Fibroblast of gingiva (primary cell): ENCODE results near the gene AMBRA1.
A peak's percentile ranks its signal among the peaks of the same experiment; 100 is the strongest.

Source experiments
- DNase-seq: peaks from one replicate; pipeline ENCODE4 v3.0.0-alpha.2; 2011; ENCODE audit warnings: low read depth

The AMBRA1 gene

DNA sequence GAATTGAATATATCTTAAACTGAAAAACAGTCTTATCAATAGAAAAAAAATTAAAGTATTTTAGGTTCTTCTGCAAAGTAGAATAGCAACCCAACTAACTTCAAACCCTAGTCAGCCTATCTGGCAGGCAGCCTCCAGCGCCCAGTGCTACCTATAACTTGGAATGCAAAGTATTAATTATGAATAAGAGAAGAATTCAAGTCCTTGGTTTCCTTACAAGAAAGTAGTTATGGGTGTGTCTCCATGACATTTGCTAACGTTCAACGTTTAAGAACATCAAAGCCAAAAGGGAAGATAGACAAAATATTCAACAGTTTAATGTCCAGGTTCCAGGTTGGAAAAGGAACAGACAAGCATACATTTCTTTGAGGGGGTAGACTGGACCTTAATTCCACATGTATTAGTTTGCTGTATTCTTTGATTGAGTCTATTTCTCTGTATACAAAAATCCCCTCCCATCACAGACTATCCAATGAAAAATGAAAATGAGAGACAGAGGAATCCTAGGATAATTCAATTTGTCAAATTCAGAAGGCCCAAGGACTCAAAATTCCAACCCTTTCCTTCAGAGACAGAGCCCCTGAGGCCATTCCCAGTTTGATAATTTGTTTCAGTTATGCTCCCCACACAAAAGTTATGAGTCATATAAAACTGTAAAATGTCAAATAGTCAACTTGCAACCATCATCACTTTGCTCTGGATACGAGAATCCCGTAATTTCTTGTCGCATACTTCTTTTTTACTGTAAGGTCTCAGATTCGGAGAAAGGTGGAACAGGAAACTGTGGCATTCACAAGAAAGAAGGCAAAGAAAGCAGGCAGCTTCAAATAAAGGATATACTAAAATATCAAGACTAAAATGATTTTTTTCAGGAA, 118.5 kb downstream of the AMBRA1 start:
- no peak for DNase-seq

GRCh38 chr11:46472662-46472994, 121.2 kb downstream of the AMBRA1 start:
- no peak for DNase-seq

DNA sequence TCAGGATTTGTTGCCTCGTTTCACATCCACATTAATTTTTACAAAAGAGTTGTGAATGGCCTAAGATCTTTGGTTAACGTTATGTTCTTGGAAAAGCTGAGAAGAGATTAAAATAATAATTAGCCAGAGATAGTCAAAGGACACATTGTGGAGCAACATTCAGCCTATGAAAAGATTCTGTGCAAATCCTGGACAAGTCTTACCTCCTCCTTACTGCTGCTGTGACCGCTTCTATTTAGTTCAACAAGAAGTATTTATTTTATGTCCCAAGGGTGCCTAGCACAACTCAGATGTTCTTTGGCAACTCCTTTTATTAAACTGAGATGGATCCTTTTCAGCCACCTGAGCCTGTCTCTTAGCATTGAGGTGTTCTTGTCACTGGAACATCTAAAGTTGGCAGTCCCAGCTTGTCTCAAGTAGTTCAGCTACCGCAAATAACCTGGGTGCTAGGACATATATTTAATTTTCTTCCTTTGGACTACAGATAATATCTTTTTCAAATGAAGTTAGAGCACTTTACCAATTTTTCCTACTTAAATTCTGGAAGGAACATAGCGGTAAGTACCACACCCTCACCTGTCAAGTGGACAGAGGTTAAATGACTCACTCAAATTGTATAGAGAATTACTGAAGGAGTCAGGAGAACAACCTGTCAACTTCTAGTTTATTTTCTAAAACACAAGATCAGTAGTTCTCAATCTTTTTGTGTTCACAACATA, 121.7 kb downstream of the AMBRA1 start:
- peak; percentile 6 for DNase-seq

GRCh38 chr11:46469926-46470325, 123.9 kb downstream of the AMBRA1 start:
- no peak for DNase-seq

- no peak for DNase-seq
Observed at GRCh38 chr11:46465683-46466082, 128.1 kb downstream of the AMBRA1 start.

GRCh38 chr11:46463701-46464421, 130.0 kb downstream of the AMBRA1 start:
- no peak for DNase-seq

DNA sequence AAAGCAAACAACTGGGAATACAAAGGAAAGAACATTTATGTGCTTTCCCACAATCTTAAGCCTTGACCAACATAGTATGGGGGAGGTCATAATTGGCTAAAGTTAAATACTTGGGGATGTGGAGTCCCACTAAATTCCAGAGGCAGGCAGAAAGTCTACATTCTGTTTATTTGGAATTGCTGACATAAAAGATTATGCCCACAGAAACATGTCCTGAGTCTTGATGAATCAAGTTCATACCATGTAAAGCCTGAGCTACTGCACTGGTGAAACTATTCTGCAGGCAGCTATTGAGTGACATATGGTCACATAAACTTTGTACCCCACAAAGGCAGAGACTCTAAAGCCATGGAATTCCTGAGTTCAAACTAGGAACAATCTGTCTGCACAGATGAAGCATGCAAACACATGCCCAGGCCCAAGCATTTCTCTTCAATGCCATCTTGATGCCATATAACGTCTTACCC, 132.3 kb downstream of the AMBRA1 start:
- DNase-seq = no peak

DNA sequence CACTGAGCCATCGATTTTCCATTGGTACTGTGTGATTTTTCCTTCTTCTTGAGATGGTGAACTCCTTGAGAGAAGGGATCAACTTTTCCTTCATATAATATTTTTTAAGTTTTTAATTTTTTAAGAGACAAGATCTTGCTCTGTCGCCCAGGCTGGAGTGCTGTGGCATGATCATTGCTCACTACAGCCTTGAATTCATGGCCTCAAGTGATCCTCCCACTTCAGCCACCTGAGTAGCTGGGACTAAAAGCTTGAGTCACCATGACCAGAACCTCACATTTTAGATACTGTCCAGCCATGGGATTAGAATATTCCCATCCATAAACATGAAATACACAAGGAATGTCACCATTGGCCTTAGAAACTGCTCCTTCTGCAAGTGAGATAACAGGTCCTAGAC, 135.3 kb downstream of the AMBRA1 start:
- DNase-seq = no peak

DNA sequence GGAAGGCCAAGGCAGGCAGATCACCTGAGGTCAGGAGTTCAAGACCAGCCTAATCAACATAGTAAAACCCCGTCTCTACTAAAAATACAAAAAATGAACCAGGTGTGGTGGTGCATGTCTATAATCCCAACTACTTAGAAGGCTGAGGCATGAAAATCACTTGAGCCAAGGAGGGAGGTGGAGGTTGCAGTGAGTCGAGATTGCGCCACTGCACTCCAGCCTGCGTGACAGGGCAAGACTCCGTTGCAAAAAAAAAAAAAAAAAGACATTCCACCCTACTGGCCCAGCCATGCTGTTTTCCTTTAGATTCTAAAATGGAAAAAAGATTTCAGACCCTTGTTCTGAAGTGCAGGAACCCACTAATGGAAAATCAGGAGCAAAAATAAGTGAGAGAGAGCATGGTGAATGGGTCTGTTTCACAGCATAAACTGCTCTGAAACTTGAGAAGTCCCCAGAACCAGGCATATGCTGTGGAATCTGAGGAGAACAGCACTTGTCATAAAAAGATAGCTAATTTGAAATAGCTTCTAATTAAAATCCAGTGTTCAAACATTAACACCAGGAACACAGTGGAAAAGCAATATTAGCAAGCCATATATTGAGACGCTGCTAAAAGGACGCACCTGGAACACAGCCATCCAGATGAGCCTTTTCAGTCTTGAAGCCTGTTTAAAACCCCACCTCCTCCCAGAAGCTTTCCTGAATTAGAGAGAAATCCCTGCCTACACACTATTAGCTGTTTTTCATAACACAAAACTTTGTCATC, 136.0 kb downstream of the AMBRA1 start:
- peak; percentile 19 for DNase-seq

DNA sequence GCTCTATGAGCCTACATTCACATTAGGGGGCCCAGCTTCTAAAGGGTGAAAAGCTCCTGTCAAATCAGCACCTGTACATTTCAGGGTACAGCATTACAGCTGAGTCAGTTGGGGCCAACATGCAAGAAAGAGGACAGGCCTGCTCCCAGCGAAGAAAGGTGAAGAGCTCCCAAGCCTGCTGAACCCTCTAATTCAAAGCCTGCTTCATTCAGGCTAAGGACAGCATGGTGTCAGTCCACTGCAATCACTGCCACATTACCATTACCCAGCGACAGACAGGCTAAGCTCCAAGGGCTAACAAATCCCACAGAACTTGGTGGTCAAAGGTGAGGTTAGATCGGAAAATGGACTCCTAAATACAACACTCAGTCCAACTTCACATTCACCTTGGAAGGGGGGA, 136.8 kb downstream of the AMBRA1 start:
- DNase-seq = no peak

GRCh38 chr11:46456269-46457001, 137.4 kb downstream of the AMBRA1 start:
- DNase-seq = no peak

DNA sequence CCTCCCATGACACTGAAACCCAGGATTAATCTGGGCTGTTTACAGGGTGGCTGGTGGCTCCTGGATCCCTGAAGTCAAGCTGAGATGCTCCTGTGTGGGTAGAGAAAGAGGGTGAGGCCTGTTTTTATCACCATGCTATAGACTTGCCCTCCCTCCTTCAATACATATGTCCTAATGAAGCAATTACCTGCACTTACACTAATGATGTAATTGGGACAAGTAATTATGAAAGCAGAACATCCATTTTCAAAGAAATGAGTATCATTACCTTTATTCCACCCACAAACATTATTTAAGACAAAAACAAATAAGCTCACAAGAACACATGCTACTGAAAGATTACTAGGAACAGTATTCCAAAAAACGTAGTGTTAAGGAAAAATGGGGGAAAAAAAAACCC, 138.0 kb downstream of the AMBRA1 start:
- no peak for DNase-seq

DNA sequence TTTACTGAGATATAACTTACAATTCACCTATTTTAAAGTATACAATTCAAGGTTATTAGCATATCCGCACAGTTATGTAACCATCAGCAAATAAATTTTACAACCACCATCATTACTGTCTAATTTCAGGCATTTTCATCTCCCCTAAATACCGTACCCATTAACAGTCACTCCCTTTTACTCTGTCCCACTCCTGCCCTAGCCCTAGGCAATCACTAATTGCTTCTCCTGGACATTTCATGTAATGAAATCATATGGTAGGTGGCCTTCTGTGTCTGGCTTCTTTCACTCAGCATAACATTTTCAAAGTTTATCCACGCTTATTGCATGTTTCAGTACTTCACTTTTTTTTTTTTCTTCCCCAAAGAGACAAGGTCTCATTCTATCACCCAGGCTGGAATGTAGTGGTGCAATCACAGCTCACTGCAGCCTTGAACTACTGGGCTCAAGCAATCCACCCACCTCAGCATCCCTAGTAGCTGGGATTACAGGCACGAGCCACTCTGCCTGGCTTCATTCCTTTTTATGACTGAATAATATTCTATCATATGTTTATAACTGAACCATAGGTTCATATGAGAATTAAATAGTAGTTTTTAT, 140.8 kb downstream of the AMBRA1 start:
- DNase-seq = no peak

GRCh38 chr11:46451759-46452158, 142.1 kb downstream of the AMBRA1 start:
- DNase-seq = no peak

- no peak for DNase-seq
Observed at GRCh38 chr11:46450846-46451477, 142.9 kb downstream of the AMBRA1 start.

DNA sequence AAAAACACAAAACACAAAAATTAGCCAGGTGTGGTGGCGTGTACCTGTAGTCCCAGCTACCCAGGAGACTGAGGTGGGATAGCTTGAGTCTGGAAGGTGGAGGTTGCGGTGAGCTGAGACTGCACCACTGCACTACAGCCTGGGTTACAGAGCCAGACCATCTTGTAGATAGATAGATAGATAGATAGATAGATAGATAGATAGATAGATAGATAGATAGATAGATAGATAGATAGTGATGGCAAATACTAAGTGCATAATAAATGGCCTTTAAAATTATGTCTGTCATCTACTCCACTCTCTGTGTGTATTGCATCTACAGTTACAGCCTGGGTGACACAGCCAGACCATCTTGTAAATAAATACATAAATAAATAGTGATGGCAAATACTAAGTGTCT, 146.3 kb downstream of the AMBRA1 start:
- no peak for DNase-seq

- DNase-seq = peak; percentile 88
Observed at GRCh38 chr11:46445920-46446771, 147.7 kb downstream of the AMBRA1 start.

DNA sequence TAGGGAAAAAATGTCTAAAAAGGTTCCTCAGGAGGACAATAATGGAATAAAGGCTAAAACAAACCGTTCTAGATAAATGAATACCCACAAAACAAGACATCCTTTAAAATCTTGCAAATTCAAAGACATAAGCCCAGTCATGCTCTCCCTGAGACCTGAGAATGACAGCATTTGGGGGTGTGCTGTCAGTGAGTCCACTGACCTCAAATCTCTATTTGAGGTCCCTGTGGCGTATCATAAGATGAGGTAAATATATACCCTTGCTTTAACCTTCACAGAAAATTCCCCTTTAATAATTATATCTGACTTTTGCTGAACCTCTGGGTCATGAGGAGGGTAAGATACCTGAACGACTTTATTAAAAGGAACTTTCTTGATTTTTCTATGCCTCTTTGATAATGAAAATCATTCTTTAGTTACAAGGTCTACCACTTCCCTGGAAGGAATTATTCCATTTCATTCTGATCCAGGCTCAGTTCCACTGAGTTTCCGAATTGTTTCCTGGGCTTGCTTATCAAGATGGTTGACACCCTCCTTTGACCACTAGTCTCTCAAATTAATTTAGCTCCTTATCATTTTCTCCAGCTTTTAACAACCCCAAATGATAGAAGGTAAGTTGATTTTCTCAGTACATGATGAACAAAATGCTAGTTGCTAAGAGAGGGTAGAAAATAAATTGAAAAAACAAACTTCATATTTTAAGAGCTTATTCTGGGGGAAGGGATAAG, 148.5 kb downstream of the AMBRA1 start:
- DNase-seq = no peak

GRCh38 chr11:46444305-46444704, 149.5 kb downstream of the AMBRA1 start:
- no peak for DNase-seq
